HG02798 (cell line): Measurements from ENCODE around the gene VPS41.
"Not testable (repeated sequence)": the region's sequence is repeated elsewhere in the genome, so short reads cannot be mapped to it uniquely, and the experiment has no call there.

Experiments used
- ATAC-seq: cut with Tn5 transposase; IDR thresholded peaks from one replicate; pipeline ENCODE4 v1.9.1; 2021; ENCODE audit warnings: mild to moderate bottlenecking; ENCODE audit not compliant: unreplicated experiment, poor library complexity

The VPS41 gene

DNA sequence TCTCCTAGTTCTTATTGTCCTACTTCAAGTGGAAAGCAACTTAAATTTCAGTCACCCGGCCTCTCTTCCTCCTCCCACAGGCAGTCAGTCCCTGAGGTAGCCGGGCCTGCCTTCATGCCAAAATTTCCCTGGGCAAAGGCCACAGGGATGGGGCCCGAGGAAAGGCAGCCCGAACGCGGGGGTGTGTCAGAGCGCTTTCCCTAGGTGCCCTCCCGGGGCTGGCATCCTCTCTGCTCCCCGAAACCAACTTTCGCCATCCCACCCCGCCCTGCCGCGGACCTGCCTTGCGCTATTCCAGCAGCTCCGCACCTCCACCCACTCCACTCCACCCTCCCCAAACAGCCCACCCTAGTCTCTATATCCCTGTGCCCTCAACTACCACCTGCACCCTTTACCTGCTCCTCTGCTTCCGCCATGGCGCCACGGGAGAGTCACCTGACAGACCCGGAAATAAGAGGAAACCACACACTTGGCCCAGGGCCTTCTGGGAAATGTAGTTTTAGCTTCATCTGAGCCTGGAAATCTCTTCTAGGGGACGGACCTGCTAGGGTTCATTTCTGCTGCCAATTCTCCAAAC, at the start of gene VPS41:
TSS of gene VPS41 (minus strand) at position 433 of the 577 bp plus-strand sequence. CDS start at position 416, 17 bp downstream.
- ATAC-seq = peak; percentile 99

- no peak for ATAC-seq
Observed at GRCh38 chr7:38955892-38956291, 46.9 kb upstream of the VPS41 start.

DNA sequence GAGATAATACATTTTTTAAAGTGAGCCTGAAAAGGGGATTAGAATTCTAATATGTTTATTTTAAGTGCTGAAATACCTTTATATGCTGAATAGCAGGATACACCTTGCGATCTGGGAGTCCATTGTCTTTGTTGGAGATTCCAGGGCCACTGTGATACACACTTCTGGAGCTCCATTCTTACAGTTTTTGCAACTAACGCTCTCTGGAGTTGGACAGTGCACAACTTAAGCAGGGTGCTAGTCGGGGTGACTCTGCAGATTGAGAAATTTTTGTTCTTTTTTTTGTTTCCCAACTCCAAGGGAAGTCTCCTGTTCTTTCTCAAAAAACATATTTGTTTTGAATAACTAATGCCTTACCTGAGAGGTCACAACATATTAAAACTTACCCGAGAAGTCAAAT, 45.0 kb upstream of the VPS41 start:
- no peak for ATAC-seq

GRCh38 chr7:38953227-38953626, 44.2 kb upstream of the VPS41 start:
- ATAC-seq = no peak

- ATAC-seq = no peak
Observed at GRCh38 chr7:38951213-38951612, 42.2 kb upstream of the VPS41 start.

DNA sequence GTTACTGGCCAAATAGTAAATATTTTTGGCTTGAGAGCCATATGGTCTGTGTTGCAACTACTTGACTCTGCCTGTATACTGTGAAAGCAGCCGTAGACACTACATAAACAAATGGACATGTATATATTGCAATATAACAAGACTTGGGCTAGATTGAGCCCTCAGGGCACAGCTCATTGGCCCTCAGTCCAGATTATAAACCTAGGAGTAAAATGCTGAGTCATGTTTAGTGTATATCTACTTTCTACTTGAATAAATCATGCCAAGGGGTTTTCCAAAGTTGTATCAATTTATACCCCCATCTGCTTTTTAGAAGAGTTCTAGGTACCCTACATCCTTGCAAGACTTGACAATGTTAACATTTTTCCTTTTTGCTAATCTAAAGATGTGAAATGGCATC, 41.3 kb upstream of the VPS41 start:
- no peak for ATAC-seq

DNA sequence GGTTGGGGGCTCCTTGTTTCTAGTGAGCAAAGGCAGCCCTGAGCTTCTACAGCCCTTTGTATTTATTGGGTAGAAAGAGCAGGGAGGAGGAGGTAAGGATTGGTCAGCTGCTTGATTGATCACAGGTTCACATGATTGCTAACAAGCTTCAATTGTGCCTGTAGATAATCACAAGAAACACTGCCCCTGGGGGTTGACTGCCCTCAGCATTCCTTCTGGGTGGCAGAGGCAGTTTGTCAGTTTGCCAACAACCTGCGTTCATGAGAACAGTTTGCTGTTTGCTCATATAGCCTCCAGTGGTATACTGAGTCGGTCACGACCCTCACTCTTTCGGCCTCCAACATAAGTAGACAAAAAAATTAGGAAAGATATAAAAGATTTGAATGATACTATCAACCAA, 38.5 kb upstream of the VPS41 start:
- ATAC-seq = not testable (repeated sequence)

GRCh38 chr7:38942431-38943051, 33.5 kb upstream of the VPS41 start:
- ATAC-seq = no peak

GRCh38 chr7:38940774-38941173, 31.8 kb upstream of the VPS41 start:
- no peak for ATAC-seq

- ATAC-seq = no peak
Observed at GRCh38 chr7:38938589-38938988, 29.6 kb upstream of the VPS41 start.

DNA sequence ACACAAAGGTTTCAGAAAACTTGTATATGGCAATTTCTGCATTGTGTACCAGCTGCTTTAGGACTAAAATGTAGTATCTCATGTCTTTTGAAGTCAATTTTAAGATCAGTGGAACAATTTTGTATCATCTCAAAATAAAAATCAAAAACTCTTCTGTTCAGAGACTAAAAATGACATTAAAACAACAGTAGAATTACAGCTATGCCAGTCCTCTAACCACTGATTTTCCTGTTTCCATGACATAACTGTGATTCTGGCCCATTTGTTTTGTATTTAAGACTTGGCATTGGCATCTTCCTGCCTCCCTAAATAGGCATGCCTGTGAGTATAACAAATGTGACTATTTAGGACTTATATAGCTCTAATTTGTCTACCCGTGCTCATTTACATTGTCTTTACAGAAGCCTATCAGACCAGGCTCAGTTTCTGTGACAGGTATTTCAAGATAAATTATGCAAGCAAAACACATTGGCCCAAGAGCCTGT, 29.1 kb upstream of the VPS41 start:
- no peak for ATAC-seq

DNA sequence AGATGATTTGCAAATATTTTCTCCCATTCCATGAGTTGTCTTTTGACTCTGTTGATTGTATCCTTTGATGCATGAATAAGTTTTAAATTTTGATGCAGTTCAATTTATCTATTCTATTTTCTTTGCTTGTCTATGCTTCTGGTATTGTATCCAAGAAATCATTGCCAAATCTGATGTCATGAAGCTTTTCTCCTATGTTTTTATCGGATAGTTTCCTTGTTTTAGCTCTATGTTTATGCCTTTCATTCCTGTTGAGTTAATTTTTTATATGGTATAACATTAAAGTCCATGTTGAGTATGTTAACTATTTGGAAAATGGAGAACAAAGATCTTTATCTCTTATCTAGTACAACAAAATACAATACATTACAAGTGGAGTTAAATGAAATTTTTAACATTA, 27.6 kb upstream of the VPS41 start:
- ATAC-seq = no peak

- no peak for ATAC-seq
Observed at GRCh38 chr7:38934536-38934935, 25.5 kb upstream of the VPS41 start.

DNA sequence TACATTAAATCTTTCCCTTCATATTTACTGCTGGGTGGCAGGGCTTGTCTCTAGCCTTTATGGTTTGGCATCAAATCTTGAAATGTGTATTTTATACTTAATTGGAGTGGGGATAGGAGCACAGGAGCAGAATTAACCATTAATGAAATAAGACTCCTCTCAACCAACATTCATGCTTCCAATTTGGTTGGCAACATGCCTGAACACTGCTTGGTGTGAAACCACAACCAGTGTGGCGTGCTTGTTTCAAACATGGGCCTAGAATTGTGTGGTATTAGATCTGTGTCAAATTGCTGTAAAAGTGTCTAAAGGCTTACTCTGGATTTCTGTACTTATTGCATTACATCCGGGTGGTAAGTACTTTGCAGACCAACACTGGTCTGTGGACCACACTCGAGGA, 25.1 kb upstream of the VPS41 start:
- ATAC-seq = no peak

GRCh38 chr7:38932509-38933168, 23.6 kb upstream of the VPS41 start:
- peak; percentile 90 for ATAC-seq

DNA sequence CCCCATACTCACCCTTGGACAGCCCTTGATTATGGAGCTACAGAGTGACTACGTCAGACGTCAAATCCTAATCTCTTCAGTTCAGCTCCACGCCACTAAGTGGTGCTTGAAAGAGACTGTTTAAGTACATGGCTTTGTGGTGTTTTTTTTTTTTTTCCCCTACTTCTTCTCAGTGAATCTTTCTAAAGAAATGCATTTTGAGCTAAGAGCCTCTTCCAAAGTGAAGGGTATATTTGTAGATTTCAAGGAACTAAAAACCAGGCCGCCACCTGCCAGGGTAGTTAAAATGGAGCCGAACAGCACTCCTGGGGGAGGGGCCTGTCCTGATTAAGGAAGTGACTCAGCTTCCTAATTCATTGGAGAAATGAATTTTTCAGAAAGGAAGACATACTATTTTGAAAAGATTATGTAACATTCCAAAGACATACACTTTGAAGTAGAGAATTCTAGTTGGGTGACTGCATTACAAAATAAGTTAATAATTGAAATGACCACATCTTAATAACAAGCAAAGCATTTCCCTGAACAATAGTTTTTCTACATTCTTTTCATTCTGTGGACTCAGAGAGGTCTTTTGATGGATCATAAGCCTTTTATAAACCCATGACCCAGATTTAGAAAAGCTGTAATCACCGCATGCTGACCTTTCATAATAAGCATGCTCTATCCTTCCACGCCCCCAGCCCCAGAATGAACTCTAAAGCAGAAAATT, 20.6 kb upstream of the VPS41 start:
- ATAC-seq = no peak

- ATAC-seq = no peak
Observed at GRCh38 chr7:38928506-38928905, 19.5 kb upstream of the VPS41 start.

DNA sequence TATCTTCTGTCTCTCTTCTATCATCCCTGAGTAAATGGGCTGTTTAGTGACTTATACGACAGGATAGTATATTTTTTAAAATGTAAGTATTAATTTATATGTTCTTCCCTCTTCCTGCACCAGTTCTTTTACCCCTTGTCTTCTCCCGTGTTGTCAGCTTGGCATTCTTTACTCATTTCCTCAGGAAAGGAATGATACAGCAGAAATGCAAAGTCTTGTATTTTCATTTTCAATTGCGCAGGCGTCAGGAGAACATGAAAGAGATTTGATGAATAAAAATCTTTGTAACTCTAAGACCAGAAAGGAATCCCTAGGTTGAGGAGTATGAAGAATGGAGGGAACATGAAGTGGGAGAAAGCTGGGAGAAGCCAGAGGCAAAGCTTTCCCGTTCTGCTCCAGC, 18.8 kb upstream of the VPS41 start:
- ATAC-seq = no peak

GRCh38 chr7:38920731-38921130, 11.7 kb upstream of the VPS41 start:
- no peak for ATAC-seq

DNA sequence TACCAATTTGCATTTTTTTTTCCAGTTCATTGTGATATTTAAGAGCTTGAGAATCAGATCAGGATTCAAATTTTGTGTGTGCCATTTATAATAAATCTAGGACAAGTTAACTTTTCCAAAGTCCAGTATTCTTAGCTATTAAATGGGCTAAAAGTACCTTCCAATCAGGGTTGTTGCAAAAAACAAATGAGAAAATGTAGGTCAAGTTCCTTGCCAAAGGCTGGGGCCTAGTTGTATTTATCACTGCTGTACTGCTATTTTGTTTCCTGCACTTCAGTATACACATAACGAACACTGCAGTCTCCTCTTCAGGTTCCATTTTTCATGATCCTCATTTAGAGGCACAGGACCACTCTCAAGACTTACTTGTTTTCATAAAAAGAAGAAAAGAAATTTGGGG, 7.4 kb upstream of the VPS41 start:
- ATAC-seq = no peak

- ATAC-seq = no peak
Observed at GRCh38 chr7:38909870-38910269, 879 bp upstream of the VPS41 start.
